ENCODE measurements around the gene ADIRF. TPM values are rescaled to one million over a fixed set of nuclear protein-coding genes. Genes with fewer than 3 reads are reported as not detected.
A peak's percentile ranks its signal among the peaks of the same experiment; 100 is the strongest.

Gene ADIRF
- total RNA-seq, 1 donor from 2014 or later = not detected

DNA sequence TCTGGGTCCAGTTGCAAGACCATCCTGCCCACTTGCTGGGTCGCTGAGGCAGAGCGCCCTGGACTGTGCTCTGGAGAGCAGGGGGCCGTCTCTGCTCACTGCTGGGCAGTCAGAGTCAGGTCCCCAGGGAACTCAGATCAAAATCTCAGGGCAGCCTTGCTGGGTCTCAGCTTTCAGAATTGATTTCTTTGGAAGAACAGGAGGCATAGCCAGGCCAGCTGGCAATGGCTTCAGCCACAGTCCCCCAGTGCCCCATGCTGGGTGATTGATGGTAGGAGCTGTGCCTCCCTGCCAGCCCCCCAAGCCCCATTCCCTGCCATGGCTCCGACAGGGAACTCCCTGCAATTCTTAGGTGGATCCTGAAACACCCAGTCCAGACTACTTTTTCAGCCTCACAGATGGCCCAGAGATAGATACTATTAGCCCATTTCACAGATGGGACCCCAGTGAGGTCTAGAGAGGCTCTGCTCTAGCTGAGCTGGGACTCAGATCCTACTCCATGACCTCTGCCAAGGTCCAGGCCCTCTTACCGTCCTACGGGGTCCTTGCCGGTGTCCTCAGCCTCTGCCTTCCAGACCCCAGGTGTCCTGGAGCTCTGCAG, 11.3 kb upstream of the ADIRF start:
- TF ChIP-seq, protein P1, sequence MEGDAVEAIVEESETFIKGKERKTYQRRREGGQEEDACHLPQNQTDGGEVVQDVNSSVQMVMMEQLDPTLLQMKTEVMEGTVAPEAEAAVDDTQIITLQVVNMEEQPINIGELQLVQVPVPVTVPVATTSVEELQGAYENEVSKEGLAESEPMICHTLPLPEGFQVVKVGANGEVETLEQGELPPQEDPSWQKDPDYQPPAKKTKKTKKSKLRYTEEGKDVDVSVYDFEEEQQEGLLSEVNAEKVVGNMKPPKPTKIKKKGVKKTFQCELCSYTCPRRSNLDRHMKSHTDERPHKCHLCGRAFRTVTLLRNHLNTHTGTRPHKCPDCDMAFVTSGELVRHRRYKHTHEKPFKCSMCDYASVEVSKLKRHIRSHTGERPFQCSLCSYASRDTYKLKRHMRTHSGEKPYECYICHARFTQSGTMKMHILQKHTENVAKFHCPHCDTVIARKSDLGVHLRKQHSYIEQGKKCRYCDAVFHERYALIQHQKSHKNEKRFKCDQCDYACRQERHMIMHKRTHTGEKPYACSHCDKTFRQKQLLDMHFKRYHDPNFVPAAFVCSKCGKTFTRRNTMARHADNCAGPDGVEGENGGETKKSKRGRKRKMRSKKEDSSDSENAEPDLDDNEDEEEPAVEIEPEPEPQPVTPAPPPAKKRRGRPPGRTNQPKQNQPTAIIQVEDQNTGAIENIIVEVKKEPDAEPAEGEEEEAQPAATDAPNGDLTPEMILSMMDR (IDR thresholded peaks at IDR 0.05; ENCODE audit: unreplicated experiment) = no peak
- Mint-ChIP-seq H3K27ac (ENCODE audit: unreplicated experiment) (peak overlapping the region; percentile 97), H3K27me3 (ENCODE audit: unreplicated experiment) (peaks cover 17% of the 10 kb centered on the region), H3K36me3 (ENCODE audit: low read depth, unreplicated experiment) (peaks cover 24% of the 10 kb centered on the region), H3K4me1 (ENCODE audit: unreplicated experiment) (peaks cover 53% of the 10 kb centered on the region), H3K9me3 (ENCODE audit: unreplicated experiment) (no peaks in the 10 kb centered on the region), H3K4me3 (ENCODE audit: unreplicated experiment) (peak overlapping the region; percentile 98)
- DNase-seq (ENCODE audit: low spot score) = no peak

DNA sequence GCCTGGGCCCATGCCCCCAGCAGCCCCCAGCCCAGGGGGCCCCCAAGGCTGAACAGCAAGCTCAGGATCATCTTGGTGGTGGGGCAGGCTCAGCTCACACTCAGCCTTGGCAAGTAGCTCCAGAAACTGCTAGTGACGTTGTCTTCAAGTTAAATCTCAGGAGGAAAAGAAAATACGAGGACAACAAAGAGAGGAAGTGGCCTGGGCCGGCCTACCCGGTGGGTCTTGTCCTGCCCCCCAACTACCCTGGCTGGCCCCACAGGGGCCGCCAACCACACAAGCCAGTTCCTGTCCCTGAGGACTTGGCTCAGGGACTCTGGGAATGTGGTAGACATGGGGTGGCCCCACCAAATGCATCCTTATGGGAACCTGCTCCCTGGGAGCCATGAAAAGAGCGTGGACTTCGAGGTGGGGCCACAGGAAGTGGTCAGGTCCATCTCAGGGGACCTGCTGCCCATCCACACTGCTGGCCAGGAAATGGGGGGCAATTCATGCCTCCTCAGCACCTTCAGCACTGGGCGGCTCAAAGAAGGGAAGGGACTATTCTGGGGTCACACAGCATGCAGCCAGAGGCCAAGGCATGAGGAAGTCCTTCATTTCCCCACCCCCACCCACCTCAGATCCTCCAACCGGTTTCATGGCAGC, 10.7 kb upstream of the ADIRF start, which contains the start of gene MMRN2:
Gene MMRN2, minus strand, starts transcription at position 145 of the 645 bp plus-strand sequence. Its CDS starts 74 bp downstream, at position 71.
- DNase-seq (ENCODE audit: low spot score) = peak; percentile 65
- peak within 1 kb of the TSS; percentile 97 for H3K27ac Mint-ChIP-seq (ENCODE audit: unreplicated experiment)
- H3K4me3 Mint-ChIP-seq (ENCODE audit: unreplicated experiment) = peak within 1 kb of the TSS; percentile 98
- TF ChIP-seq, protein P1 (IDR thresholded peaks at IDR 0.05; ENCODE audit: unreplicated experiment) = no peak
- peaks cover 17% of the 10 kb centered on the region for H3K27me3 Mint-ChIP-seq (ENCODE audit: unreplicated experiment)
- H3K36me3 Mint-ChIP-seq (ENCODE audit: low read depth, unreplicated experiment) = peaks cover 18% of the 10 kb centered on the region
- H3K9me3 Mint-ChIP-seq (ENCODE audit: unreplicated experiment) = no peaks in the 10 kb centered on the region
- peaks cover 46% of the 10 kb centered on the region for H3K4me1 Mint-ChIP-seq (ENCODE audit: unreplicated experiment)

DNA sequence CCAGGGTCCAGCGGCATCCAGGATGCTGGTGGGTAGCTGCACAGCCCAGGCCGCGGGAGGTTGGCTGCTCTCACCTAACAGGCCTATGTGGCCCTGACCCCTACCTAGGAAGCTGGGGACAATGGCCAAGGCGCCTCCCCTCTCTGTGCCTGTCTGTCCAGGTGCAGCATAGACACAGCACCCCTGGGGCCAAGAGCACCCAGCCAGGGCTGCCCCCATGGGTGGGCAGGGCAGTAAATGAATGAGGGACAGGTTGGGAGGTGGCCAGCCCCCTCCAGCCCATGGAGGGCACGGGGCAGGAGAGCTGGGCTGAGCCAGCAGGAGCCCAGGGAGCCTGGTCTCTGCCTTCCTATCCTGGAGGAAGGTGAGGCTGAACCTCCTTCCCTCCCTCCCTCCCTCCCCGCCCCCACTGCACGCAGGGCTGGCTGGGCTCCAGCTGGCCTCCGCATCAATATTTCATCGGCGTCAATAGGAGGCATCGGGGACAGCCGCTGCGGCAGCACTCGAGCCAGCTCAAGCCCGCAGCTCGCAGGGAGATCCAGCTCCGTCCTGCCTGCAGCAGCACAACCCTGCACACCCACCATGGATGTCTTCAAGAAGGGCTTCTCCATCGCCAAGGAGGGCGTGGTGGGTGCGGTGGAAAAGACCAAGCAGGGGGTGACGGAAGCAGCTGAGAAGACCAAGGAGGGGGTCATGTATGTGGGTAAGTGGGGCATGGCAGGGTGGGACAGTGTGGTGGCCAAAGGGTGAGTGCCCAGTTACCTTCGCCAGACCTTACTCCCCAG, 10.0 kb upstream of the ADIRF start, which contains the start of gene SNCG:
Gene SNCG, plus strand, starts transcription at position 484 of the 785 bp plus-strand sequence. Its CDS starts 99 bp downstream, at position 583.
- Mint-ChIP-seq H3K36me3 (ENCODE audit: low read depth, unreplicated experiment) (peaks cover 11% of the 10 kb centered on the region), H3K27me3 (ENCODE audit: unreplicated experiment) (peaks cover 17% of the 10 kb centered on the region), H3K4me1 (ENCODE audit: unreplicated experiment) (peaks cover 41% of the 10 kb centered on the region), H3K27ac (ENCODE audit: unreplicated experiment) (peak within 1 kb of the TSS; percentile 97), H3K9me3 (ENCODE audit: unreplicated experiment) (no peaks in the 10 kb centered on the region), H3K4me3 (ENCODE audit: unreplicated experiment) (peak within 1 kb of the TSS; percentile 98)
- TF ChIP-seq, protein P1 (IDR thresholded peaks at IDR 0.05; ENCODE audit: unreplicated experiment) = no peak
- DNase-seq (ENCODE audit: low spot score) = no peak

DNA sequence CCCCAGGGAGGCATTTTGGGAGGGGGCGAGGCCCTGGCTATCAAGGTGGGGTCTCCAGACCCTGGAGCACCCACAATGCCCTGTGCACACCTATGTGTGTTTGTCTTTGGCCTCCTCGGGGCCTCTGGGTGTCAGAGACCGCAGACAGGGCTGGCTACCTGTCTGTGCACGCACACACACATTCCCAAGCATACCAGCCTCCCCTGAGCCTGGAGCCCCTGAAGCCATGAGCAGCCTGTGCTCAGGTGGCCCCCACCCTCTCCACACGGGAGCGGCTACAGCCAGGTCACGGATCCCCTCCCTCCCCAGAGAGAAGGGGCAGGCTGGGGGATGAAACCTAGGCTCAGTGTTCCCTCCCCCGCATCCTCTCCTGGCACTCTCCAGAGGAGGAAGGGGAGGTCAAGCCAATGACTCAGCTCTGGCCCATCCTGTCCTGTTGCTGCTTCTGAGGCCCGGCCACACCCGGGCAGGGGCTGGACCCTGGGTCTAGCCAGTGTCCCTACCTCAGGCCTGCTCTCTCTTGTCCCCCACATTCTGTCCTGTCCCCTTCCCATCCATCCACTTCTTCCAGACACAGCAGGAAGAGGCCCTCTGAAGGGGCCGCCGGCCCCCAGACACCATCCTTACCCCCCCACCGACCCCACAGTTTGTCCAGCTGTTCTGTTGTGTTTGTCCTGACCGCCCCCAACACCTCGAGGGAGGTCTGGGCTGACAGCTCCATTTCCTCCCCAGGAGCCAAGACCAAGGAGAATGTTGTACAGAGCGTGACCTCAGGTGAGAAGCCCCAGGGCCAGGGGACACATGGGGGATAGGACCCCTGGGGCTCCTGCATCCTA, 9.2 kb upstream of the ADIRF start:
- Mint-ChIP-seq H3K27me3 (ENCODE audit: unreplicated experiment) (peaks cover 17% of the 10 kb centered on the region), H3K4me3 (ENCODE audit: unreplicated experiment) (peak overlapping the region; percentile 67), H3K27ac (ENCODE audit: unreplicated experiment) (peak overlapping the region; percentile 88), H3K4me1 (ENCODE audit: unreplicated experiment) (peaks cover 33% of the 10 kb centered on the region), H3K9me3 (ENCODE audit: unreplicated experiment) (no peaks in the 10 kb centered on the region), H3K36me3 (ENCODE audit: low read depth, unreplicated experiment) (peaks cover 5% of the 10 kb centered on the region)
- TF ChIP-seq, protein P1 (IDR thresholded peaks at IDR 0.05; ENCODE audit: unreplicated experiment) = no peak
- no peak for DNase-seq (ENCODE audit: low spot score)
